Glutamatergic neuron (in vitro differentiated cells): ENCODE results near the gene CXorf58. TPM values are rescaled to one million over a fixed set of nuclear protein-coding genes. Genes with fewer than 3 reads are reported as not detected.

Experiments
- DNase-seq: peaks from one replicate; pipeline ENCODE4 v3.0.0; 2022
- H3K27ac Mint-ChIP-seq: one replicate; pipeline ENCODE4 v1.8.0; 2020; ENCODE audit warnings: mild to moderate bottlenecking, mixed read lengths, inconsistent platforms; ENCODE audit not compliant: unreplicated experiment
- H3K27me3 Mint-ChIP-seq: one replicate; pipeline ENCODE4 v1.8.0; 2020; ENCODE audit warnings: mild to moderate bottlenecking, moderate library complexity, mixed read lengths, inconsistent platforms; ENCODE audit not compliant: unreplicated experiment
- H3K36me3 Mint-ChIP-seq: one replicate; pipeline ENCODE4 v1.8.0; 2020; ENCODE audit warnings: mild to moderate bottlenecking, mixed read lengths, inconsistent platforms; ENCODE audit not compliant: unreplicated experiment
- H3K4me1 Mint-ChIP-seq: one replicate; pipeline ENCODE4 v1.8.0; 2020; ENCODE audit warnings: mild to moderate bottlenecking, low read depth, mixed read lengths, inconsistent platforms; ENCODE audit not compliant: unreplicated experiment
- H3K4me3 Mint-ChIP-seq: one replicate; pipeline ENCODE4 v1.8.0; 2020; ENCODE audit warnings: mild to moderate bottlenecking, mixed read lengths, inconsistent platforms; ENCODE audit not compliant: unreplicated experiment
- H3K9me3 Mint-ChIP-seq: one replicate; pipeline ENCODE4 v1.8.0; 2020; ENCODE audit warnings: mild to moderate bottlenecking, moderate library complexity, mixed read lengths, inconsistent platforms; ENCODE audit not compliant: unreplicated experiment
- total RNA-seq: library from RNA; stranded (reverse); fragmentation: NEBNext Ultra II Directional; extraction: Animal tissue kit (Norgen Biotek cat#: 25700); gene quantifications from one replicate; pipeline ENCODE4 v1.2.1, GENCODE V29; 2021; ENCODE audit not compliant: unreplicated experiment
- TF ChIP-seq, protein P1 (sequence below): fragments of 200-600 bp; sonication (generic); IDR thresholded peaks from one replicate; pipeline ENCODE4 v1.5.0; 2021; ENCODE audit not compliant: partially characterized antibody, unreplicated experiment

The CXorf58 gene
- total RNA-seq, 1 donor from 2014 or later: not detected

- H3K27ac Mint-ChIP-seq: peak overlapping the region; percentile 17
- DNase-seq: no peak
- H3K4me1 Mint-ChIP-seq: no peaks in the 10 kb centered on the region
- no peaks in the 10 kb centered on the region for H3K36me3 Mint-ChIP-seq
- TF ChIP-seq, protein P1, sequence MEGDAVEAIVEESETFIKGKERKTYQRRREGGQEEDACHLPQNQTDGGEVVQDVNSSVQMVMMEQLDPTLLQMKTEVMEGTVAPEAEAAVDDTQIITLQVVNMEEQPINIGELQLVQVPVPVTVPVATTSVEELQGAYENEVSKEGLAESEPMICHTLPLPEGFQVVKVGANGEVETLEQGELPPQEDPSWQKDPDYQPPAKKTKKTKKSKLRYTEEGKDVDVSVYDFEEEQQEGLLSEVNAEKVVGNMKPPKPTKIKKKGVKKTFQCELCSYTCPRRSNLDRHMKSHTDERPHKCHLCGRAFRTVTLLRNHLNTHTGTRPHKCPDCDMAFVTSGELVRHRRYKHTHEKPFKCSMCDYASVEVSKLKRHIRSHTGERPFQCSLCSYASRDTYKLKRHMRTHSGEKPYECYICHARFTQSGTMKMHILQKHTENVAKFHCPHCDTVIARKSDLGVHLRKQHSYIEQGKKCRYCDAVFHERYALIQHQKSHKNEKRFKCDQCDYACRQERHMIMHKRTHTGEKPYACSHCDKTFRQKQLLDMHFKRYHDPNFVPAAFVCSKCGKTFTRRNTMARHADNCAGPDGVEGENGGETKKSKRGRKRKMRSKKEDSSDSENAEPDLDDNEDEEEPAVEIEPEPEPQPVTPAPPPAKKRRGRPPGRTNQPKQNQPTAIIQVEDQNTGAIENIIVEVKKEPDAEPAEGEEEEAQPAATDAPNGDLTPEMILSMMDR: no peak
- H3K9me3 Mint-ChIP-seq: no peaks in the 10 kb centered on the region
- H3K4me3 Mint-ChIP-seq: peak overlapping the region; percentile 61
- H3K27me3 Mint-ChIP-seq: peaks cover 4% of the 10 kb centered on the region
Observed at GRCh38 chrX:23908219-23909004, 606 bp downstream of the CXorf58 start.

DNA sequence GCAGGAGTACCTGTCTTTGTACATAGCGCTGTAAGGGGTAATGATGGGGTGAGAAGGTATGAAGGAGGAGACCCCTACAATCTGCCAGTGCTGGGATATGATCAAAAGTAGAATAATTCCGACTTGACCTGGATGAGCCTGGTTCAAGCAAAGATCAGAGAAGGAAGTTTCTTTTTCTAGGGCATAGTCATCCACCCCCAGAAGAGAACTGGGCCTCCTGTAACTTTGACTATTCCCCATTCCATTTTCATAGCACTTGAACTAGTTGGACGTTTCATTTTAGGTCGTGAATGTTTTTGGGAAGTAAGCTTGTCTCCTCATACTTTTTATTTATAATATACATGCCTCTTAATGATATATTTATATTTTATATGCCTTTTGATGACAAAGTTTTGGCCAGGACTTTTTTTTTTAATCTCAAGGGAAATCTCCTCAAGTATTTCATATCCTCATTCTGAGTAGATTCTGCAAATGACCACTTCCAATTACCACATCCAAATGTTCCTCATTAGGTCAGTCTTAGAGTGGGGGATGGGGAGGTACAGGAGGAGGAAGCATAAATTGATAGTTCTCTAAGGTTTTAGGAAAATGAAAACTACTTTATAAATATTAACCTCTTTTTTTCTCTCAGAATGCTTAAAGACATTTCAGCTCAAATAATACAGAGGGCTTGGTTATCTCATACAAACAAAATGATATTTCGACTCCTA, 3.5 kb downstream of the CXorf58 start:
- Mint-ChIP-seq H3K4me3 (no peak overlapping the region), H3K4me1 (no peaks in the 10 kb centered on the region), H3K36me3 (no peaks in the 10 kb centered on the region), H3K27ac (no peak overlapping the region), H3K27me3 (peaks cover 4% of the 10 kb centered on the region), H3K9me3 (no peaks in the 10 kb centered on the region)
- DNase-seq: no peak
- TF ChIP-seq, protein P1: no peak

GRCh38 chrX:23919148-23919547, 11.3 kb downstream of the CXorf58 start:
- no peak for DNase-seq
- Mint-ChIP-seq H3K36me3 (peaks cover 9% of the 10 kb centered on the region), H3K4me1 (no peaks in the 10 kb centered on the region), H3K4me3 (no peak overlapping the region), H3K27ac (no peak overlapping the region), H3K9me3 (no peaks in the 10 kb centered on the region), H3K27me3 (no peaks in the 10 kb centered on the region)
- TF ChIP-seq, protein P1: no peak

DNA sequence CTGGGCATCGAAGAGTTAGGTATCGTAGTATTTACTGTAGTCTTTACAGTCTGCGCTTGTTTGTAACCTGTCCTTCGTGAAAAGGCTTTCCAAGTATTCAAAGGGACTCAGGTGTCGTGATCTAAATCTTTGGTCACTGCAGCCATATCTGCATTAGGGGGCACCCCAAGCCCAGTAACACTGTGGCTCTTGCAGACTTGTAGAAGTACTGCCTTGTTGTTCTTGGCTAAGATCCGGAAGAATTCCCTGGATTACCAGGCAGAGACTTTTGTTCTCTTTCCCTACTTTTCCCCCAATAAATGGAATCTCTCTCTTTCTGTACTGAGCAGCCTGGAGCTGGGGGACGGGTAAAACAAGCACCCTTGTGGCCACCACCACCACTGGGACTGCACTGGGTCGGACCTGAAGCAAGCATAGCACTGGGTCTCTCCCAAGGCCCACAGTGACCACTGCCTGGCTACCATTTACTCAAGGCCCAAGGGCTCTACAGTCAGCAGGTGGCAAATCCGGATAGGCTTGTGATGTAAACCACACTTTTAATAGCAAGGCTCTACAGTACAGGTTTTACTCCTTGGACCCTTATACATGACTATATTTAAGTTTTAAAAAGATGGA, 12.0 kb downstream of the CXorf58 start:
- no peak for DNase-seq
- Mint-ChIP-seq H3K9me3 (no peaks in the 10 kb centered on the region), H3K4me3 (no peak overlapping the region), H3K4me1 (no peaks in the 10 kb centered on the region), H3K27me3 (no peaks in the 10 kb centered on the region), H3K27ac (no peak overlapping the region), H3K36me3 (peaks cover 9% of the 10 kb centered on the region)
- TF ChIP-seq, protein P1: no peak
